ENCODE data around the gene ASB3. TPM values are rescaled to one million over a fixed set of nuclear protein-coding genes. Genes with fewer than 3 reads are reported as not detected.

ASB3 gene
- total and polyA plus RNA-seq, 2 donors (not counting 3 experiments of a cell fraction or from before 2014, with no cell fraction given) = 20.3 to 20.5 TPM

- H3K36me3 ChIP-seq (ENCODE audit: control insufficient read depth in 2 of 2, extremely low read depth in 1 of 2, insufficient read depth in 2 of 2, low read length in 2 of 2) = peaks cover 0 to 14% of the 10 kb centered on the region in 2 experiments
- H3K4me1 ChIP-seq (ENCODE audit: control insufficient read depth, extremely low read depth, insufficient read depth, low read length) = no peaks in the 10 kb centered on the region
- H3K4me2 ChIP-seq (ENCODE audit: insufficient read depth, low read length) = no peak overlapping the region
- no peak for TF ChIP-seq MAX (IDR thresholded peaks at IDR 0.05; ENCODE audit: insufficient read depth, insufficient read length)
- no peak for TF ChIP-seq EZH2 (IDR thresholded peaks at IDR 0.05; ENCODE audit: borderline replicate concordance, low read depth, low read length, severe bottlenecking)
- TF ChIP-seq CTCF (IDR thresholded peaks at IDR 0.05; ENCODE audit: extremely low read depth in 1 of 2, insufficient read depth in 1 of 2, low read depth in 1 of 2, low read length in 2 of 2) = no peak
- no peak for TF ChIP-seq POLR2AphosphoS5 (IDR thresholded peaks at IDR 0.05; ENCODE audit: insufficient read depth, low read depth, low read length)
- no peak for TF ChIP-seq FOS (IDR thresholded peaks at IDR 0.05; ENCODE audit: borderline replicate concordance, insufficient read depth, low read length)
- no peak for TF ChIP-seq POLR2A (IDR thresholded peaks at IDR 0.05; ENCODE audit: low read depth, low read length)
- TF ChIP-seq GATA2 (IDR thresholded peaks at IDR 0.05; ENCODE audit: insufficient read depth, insufficient read length, low read depth, low read length) = no peak
- no peak for TF ChIP-seq MYC (IDR thresholded peaks at IDR 0.05; ENCODE audit: low read depth, low read length)
- TF ChIP-seq JUN (IDR thresholded peaks at IDR 0.05; ENCODE audit: borderline replicate concordance, insufficient read depth, insufficient read length, low read depth) = no peak
- H2AFZ ChIP-seq (ENCODE audit: low read depth, low read length) = no peak overlapping the region
- H3K79me2 ChIP-seq (ENCODE audit: control insufficient read depth, insufficient read depth, low read length) = no peaks in the 10 kb centered on the region
- no peak for DNase-seq (ENCODE audit: low read depth, low spot score)
- dilution Hi-C loops (cut with MboI; ENCODE audit: extremely low pct_ligation_motif_present, low sequenced_read_pairs) = no loop called here
- intact Hi-C loops (cut with micrococcal nuclease) = no loop called here
- ChIA-PET POLR2A (no interaction called here), CTCF (interaction anchor here (0.9 kb wide), 1 partner anchor 18 kb away, joined by 3 read pairs; no protein-coding TSS in a partner anchor)
- FAIRE-seq = no peak
- H3K27ac ChIP-seq (ENCODE audit: insufficient read depth, low read depth, low read length) = no peak overlapping the region
- H3K4me3 ChIP-seq (replicated peaks in 1 of 3; ENCODE audit: insufficient read depth in 1 of 3, low read depth in 1 of 3, low read length in 3 of 3) = no peak overlapping the region
- no peak overlapping the region for H3K9ac ChIP-seq (replicated peaks; ENCODE audit: extremely low read depth, insufficient read depth, low read length)
- no peaks in the 10 kb centered on the region for H3K9me3 ChIP-seq (replicated peaks; ENCODE audit: control insufficient read depth, insufficient read depth, low read length)
- H3K27me3 ChIP-seq (ENCODE audit: control insufficient read depth in 2 of 2, insufficient read depth in 2 of 2, low read length in 2 of 2) = no peaks in the 10 kb centered on the region
- BruUV-seq (replicated peaks) = no TSS peak
- no peaks in the 10 kb centered on the region for H3K9me1 ChIP-seq (replicated peaks; ENCODE audit: control insufficient read depth, extremely low read depth, insufficient read depth, low read length)
- H4K20me1 ChIP-seq (replicated peaks; ENCODE audit: control insufficient read depth, extremely low read depth, insufficient read depth, low read length) = no peaks in the 10 kb centered on the region
Observed at GRCh38 chr2:53813151-53813550, 26.4 kb upstream of the ASB3 start.

All from endothelial cell of umbilical vein (primary cell).